Right atrium auricular region (tissue), 2 donors: ENCODE results near the gene GRPEL2. TPM values are rescaled to one million over a fixed set of nuclear protein-coding genes. Genes with fewer than 3 reads are reported as not detected.

Experiments
- DNase-seq: peaks from one replicate; pipeline ENCODE4 v3.0.0-alpha.2; 2019; ENCODE audit warnings: low spot score
- H3K27ac ChIP-seq, 2 donors: fragments of 200-600 bp; sonication (generic); 1 replicate in 1 of 2; 2 replicates in 1 of 2; pipeline ENCODE4 v1.5.1; 2016 to 2019
- H3K27me3 ChIP-seq, 2 donors: fragments of 200-600 bp; sonication (generic); one replicate each; pipeline versions ENCODE4 v1.5.1 to v1.6.0; 2017 to 2019
- H3K36me3 ChIP-seq: fragments of 200-600 bp; sonication (generic); one replicate; pipeline ENCODE4 v1.5.1; 2016
- H3K4me1 ChIP-seq, 2 donors: fragments of 200-600 bp; sonication (generic); one replicate each; pipeline versions ENCODE4 v1.5.1 to v1.6.0; 2017 to 2019
- H3K4me3 ChIP-seq, 2 donors: fragments of 200-600 bp; sonication (generic); 1 replicate in 1 of 2; 2 replicates in 1 of 2; pipeline ENCODE4 v1.5.1; 2017 to 2019; ENCODE audit warnings: mild to moderate bottlenecking in 1 of 2, moderate library complexity in 1 of 2
- H3K9me3 ChIP-seq, 2 donors: fragments of 200-600 bp; sonication (generic); one replicate each; pipeline ENCODE4 v1.5.1; 2019
- CTCF ChIP-seq, 2 donors: fragments of 200-600 bp; sonication (generic); IDR thresholded peaks; one replicate each; pipeline ENCODE4 v1.5.1; 2019; ENCODE audit warnings: antibody characterized with exemption in 2 of 2
- total RNA-seq, 2 donors: library from RNA; depleted of rRNA; stranded (reverse); fragments of >200 nt; gene quantifications; one replicate each; pipeline ENCODE4 v1.1.0, GENCODE V29; 2016

The GRPEL2 gene
- total RNA-seq, 2 donors from 2014 or later, result 6.9 to 10.7 TPM

DNA sequence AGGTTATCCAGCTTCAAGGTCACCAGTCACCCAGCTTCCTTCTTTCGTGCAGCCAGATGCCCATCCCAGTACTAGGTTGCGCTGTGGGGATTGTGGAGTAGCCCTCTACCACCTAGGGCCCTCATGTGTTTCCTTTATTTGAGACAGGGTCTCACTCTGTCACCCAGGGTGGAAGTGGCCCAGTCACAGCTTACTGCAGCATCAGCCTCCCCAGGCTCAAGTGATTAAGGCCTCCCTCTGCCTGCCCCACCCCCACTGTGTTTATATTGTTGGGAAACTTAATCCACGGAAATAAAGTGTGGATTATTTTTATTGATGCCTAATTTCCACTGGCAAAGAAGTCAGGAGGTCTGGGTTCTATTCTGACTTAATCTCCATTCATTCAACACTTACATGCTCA lies 29.5 kb downstream of the GRPEL2 start:
- Histone ChIP-seq H3K27ac (no peak overlapping the region), H3K4me1 (peaks cover 0 to 22% of the 10 kb centered on the region in 2 donors), H3K27me3 (no peaks in the 10 kb centered on the region), H3K4me3 (no peak overlapping the region), H3K36me3 (no peaks in the 10 kb centered on the region), H3K9me3 (no peaks in the 10 kb centered on the region)
- DNase-seq, result no peak
- no peak for TF ChIP-seq CTCF (IDR thresholded peaks at IDR 0.05)

DNA sequence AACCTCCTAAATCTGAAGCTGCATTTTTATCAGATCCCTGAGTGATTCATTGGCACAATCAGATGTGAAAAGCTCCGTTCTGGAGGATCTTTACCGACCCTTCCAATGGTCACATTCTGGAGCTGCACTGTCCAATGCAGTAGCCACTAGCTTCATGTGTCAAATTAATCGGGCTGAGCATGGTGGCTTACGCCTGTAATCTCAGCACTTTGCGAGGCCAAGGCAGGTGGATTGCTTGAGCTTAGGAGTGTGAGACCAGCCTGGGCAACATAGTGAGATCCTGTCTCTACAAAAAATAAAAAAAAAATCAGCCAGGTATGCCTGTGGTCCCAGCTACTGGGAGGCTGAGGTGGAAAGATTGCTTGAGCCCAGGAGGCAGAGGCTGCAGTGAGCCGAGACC lies 30.1 kb downstream of the GRPEL2 start:
- DNase-seq, result no peak
- Histone ChIP-seq H3K27ac (no peak overlapping the region), H3K9me3 (no peaks in the 10 kb centered on the region), H3K4me1 (peaks cover 0 to 24% of the 10 kb centered on the region in 2 donors), H3K27me3 (no peaks in the 10 kb centered on the region), H3K4me3 (no peak overlapping the region), H3K36me3 (no peaks in the 10 kb centered on the region)
- TF ChIP-seq CTCF (IDR thresholded peaks at IDR 0.05), result no peak

DNA sequence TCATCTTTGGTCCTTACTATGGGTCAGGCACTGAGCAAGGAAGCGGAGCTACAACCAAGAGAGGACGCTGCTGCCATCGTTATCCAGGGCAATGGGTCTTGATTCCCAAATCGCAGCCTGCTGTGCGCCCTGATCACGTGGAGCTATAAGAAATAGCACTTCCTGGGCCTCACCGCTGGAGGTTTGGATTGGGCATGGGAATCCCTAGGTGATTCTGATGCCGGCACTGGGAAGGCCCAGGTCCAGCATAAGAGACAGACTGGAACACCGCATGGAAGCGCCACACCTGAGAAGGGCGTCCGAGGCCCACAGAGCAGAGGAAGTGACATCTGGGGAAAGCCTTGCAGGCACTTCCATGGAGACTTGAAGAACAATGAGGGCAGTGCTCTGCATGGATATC lies 30.8 kb downstream of the GRPEL2 start:
- no peaks in the 10 kb centered on the region for H3K36me3 ChIP-seq
- no peak overlapping the region for H3K27ac ChIP-seq
- H3K9me3 ChIP-seq, result no peaks in the 10 kb centered on the region
- H3K4me3 ChIP-seq, result no peak overlapping the region
- H3K27me3 ChIP-seq, result no peaks in the 10 kb centered on the region
- H3K4me1 ChIP-seq, result peaks cover 0 to 27% of the 10 kb centered on the region in 2 donors
- TF ChIP-seq CTCF (IDR thresholded peaks at IDR 0.05), result no peak
- DNase-seq, result no peak

DNA sequence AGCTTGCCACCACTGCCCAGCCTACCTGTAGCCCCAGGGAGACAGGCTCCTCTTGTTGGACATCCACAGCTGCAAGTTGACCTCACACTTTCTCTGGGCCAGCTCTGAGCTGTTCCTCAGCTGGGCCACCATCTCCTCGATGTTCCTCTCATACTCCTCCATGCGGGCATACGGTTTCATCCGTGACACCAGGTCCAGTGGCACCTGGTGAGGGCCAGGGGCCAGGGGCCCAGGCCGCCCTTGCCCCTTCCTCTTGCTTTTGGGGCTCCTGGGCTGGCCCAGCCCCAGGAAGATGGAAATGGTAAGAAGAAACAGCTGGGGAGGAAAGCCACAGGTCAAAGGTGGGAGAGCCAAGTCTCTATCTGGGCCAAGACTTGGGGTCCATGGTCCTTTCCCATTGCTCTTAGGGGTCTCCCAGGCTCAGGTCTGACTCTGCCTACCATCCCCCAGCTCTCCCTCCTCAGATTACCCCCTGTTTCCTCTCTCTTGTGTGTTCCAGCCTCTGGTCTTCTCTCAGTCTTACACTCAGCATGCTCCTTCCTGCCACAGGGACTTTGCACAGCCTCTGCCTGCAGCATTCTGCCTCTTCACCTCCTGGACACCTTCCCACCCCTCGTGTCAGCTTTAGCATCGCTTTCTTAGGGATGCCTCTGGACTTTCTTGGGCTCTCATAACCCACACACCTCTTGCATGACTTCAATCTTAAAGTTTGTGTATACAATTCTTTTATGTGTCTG lies 31.6 kb downstream of the GRPEL2 start:
- no peak for TF ChIP-seq CTCF (IDR thresholded peaks at IDR 0.05)
- Histone ChIP-seq H3K36me3 (no peaks in the 10 kb centered on the region), H3K9me3 (no peaks in the 10 kb centered on the region), H3K4me3 (no peak overlapping the region), H3K27me3 (no peaks in the 10 kb centered on the region), H3K27ac (no peak overlapping the region), H3K4me1 (peaks cover 0 to 28% of the 10 kb centered on the region in 2 donors)
- no peak for DNase-seq

GRCh38 chr5:149378241-149378820 lies 33.0 kb downstream of the GRPEL2 start:
- peak overlapping the region; percentile 89 to 93 for H3K27ac ChIP-seq
- H3K4me1 ChIP-seq, result peaks cover 0 to 37% of the 10 kb centered on the region in 2 donors
- no peaks in the 10 kb centered on the region for H3K9me3 ChIP-seq

More at GRCh38 chr5:149378241-149378820, 33.0 kb downstream of the GRPEL2 start:
- no peaks in the 10 kb centered on the region for H3K36me3 ChIP-seq
- no peaks in the 10 kb centered on the region for H3K27me3 ChIP-seq
- no peak for DNase-seq
- no peak for TF ChIP-seq CTCF (IDR thresholded peaks at IDR 0.05)
- H3K4me3 ChIP-seq, result no peak overlapping the region
